HFF-Myc (cell line): ENCODE measurements around the gene MPHOSPH9.

ENCODE experiments used
- DNase-seq: peaks from one replicate; pipeline ENCODE4 v3.0.0-alpha.2; 2011; ENCODE audit warnings: low read depth; ENCODE audit errors: extremely low read depth
- H3K4me3 ChIP-seq: replicated peaks from 2 replicates; pipeline ENCODE4 v1.5.1; 2011; ENCODE audit warnings: low read depth, mild to moderate bottlenecking, control low read depth, low read length
- TF ChIP-seq, protein P1 (sequence below): IDR thresholded peaks from 2 replicates; pipeline ENCODE4 v1.5.1; 2012; ENCODE audit warnings: mild to moderate bottlenecking, low read depth, low read length, control low read depth; ENCODE audit errors: missing control alignments

Gene MPHOSPH9

DNA sequence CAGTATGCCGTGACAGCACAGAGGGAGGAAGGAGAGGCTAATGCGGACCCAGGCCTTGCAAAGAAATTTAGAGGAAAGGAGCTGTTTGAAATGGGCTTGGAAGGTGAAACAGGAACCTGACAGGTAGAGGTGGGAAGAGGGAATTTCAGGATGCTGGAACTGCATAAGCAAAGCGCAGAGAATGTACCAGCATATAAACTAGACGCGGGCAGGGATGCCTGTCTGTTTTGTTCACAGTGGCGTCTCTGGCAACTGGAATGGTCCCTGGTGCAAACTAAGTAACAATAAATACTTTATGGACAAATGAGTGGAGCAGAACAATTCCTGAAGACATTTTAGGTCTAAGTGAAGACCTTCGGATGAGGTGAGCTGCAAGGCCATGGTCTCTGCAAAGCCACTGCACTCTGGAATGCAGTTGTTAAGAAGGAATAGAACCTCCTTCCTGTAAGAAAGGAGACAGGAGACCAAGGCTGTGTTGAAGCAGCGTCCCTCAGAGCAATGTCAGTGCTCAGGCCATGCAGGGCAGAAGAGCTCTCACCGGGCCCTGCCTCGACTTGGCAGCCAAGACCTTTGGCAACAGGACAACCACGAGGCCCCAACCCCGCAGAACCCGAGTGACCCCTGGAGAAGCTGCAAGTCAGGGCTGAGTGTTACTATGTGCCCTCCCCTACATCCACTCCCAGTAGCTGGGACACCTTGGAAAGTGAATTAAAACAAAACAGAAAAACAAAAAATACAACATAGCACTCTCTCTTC is 124.8 kb downstream of the MPHOSPH9 start:
- no peak for DNase-seq
- TF ChIP-seq, protein P1, sequence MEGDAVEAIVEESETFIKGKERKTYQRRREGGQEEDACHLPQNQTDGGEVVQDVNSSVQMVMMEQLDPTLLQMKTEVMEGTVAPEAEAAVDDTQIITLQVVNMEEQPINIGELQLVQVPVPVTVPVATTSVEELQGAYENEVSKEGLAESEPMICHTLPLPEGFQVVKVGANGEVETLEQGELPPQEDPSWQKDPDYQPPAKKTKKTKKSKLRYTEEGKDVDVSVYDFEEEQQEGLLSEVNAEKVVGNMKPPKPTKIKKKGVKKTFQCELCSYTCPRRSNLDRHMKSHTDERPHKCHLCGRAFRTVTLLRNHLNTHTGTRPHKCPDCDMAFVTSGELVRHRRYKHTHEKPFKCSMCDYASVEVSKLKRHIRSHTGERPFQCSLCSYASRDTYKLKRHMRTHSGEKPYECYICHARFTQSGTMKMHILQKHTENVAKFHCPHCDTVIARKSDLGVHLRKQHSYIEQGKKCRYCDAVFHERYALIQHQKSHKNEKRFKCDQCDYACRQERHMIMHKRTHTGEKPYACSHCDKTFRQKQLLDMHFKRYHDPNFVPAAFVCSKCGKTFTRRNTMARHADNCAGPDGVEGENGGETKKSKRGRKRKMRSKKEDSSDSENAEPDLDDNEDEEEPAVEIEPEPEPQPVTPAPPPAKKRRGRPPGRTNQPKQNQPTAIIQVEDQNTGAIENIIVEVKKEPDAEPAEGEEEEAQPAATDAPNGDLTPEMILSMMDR = no peak

DNA sequence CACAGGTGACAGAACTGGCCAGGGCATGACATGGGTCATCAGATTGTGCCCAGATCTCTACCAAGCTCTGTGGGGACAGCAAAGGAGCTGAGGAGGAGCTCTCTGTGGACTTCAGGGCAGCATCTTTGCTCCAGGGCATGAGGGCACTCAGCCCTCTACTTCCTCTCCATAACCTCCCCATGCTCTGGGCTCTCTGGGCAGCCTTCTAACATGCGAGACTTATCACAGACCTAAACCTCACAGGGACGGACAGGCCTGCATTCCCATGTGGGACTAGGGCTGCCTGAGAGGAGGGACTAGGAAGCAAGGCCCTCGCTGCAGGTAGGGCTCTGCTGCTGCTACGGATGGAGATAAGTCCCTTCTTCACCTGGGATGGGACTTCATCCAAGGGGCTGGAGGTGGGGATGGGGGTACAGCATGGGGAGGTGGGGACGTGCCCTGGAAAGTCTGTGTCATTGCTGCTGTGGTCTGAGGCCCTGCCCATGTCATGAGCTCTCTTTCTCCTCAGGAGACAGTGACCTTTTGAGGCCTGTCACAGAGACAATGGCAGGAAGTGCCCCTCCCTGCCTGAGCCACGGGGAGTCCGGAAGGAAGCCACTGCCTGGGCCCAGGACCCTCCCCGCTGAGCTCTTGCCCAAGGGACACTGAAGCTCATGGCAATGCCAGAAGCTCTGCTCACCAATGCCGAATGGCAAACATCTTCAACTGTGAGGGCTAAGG is 126.1 kb downstream of the MPHOSPH9 start:
- TF ChIP-seq, protein P1 = no peak
- DNase-seq = no peak
- no peak overlapping the region for H3K4me3 ChIP-seq

More for the DNA sequence above, 124.8 kb downstream of the MPHOSPH9 start:
- H3K4me3 ChIP-seq = no peak overlapping the region

DNA sequence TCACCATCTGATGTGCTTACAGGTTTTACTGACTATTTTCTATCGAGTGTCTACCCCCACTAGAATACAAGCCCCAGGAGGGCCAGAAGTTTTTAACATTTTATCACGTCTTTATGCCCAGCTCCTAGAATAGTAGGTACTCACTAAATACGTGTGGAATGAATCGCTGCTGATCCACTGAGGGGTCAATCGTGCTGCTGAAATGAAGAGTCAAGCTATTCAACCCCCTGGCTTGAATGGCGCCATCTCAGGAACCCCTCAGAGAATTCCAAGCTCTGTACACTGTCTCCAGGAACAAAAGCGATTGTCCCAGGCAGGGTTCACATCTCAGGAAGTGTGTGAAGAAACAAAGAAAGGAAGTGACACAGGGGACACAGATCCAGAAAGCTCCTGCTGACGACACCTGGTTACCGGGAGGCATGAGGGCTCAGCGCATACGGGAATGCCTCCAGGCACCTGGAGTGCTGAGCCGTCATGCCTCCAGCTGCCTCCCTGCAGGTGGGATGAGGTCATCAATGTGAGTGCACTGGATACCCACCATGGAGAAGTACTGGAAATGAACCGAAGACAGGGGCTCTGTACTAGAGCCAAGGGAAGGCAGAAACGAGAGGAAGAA is 127.6 kb downstream of the MPHOSPH9 start:
- TF ChIP-seq, protein P1 = no peak
- H3K4me3 ChIP-seq = no peak overlapping the region
- no peak for DNase-seq

DNA sequence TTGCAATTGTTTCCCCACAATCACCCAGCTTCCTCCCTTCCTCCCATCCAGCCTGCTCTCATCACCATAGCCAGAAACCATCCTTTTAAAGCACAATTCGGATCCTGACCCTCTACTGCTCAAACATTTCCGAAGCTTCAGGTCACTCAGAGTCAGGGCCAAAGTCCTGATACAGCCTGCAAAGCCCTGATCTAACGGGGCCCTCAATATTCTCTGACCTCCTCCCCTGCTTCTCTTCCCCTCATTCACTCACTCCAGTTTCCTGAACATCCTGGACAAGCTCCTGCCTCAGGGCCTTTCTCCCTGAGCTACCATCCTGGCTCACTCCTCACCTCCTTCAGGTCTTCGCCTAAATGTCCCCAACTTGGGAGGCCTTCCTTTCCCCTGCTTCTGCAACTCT is 128.1 kb downstream of the MPHOSPH9 start:
- TF ChIP-seq, protein P1 = no peak
- no peak overlapping the region for H3K4me3 ChIP-seq
- no peak for DNase-seq
